NCI-H146 treated with DMSO at 0.1 percent for 48 hours (cell line): ENCODE measurements around the gene SLC38A11.
A peak's percentile ranks its signal among the peaks of the same experiment; 100 is the strongest.

Source experiments
- DNase-seq: peaks from one replicate; lab custom pipeline; 2025; ENCODE audit not compliant: unreplicated experiment; lab: John Stamatoyannopoulos, UW

The SLC38A11 gene

DNA sequence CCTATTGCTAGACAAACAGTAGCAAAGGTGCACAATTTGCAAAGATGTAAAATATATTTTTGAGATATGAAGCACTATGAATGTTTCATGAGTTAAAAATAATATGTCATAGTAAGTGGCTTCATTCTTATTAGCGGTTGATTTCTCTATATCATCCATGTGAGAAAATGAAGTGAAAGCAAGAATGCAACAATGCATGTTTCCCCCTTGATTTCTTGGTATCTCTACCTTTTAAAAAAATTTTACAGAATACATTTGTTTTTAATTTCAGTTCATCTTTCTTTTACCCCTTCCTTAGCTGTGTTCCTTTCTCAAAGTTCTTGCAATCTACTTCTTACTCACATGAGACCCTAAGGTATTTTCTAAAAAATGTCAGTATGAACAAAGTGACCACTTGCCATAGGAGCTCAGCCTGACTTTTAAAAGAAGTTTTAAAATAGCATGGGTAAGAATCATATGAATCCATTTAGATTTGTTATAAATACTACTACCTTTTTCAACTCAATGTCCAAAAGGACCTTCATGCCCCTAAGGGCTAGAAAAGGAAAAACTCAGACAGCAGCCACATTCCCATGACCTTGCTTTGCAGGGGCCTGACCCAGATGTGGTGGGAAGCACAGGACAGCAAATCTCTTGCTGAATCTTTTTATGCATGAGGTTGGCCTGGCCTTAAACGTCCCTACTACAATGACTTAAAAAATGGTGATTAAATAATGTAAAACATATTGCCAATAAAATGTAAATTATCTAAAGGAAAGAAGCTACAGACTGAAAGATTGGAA lies 14.8 kb upstream of the SLC38A11 start:
- DNase-seq: no peak

GRCh38 chr2:164967781-164968228 lies 12.5 kb upstream of the SLC38A11 start:
- DNase-seq: no peak

- DNase-seq: no peak
These were observed 12.0 kb upstream of the SLC38A11 start for GRCh38 chr2:164967361-164967760.

DNA sequence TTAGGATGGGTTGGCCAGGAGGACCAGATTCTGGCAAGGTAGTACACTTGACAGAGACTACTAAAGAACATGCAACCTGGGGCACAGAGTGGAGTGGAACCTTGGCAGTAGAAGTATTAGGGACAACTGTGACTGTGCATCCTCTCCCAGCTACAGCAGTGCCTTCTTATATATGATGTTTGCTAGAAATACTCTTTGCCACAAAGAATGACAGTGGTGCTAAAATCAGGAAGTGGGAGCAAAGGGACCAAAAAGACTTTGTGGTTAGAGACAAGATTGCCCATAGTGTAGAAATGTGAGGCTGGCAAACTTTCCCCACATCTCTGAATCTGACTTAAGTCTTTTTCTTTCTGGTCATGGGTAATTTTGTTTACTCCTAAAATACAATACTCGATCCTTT lies 9.4 kb upstream of the SLC38A11 start:
- no peak for DNase-seq

DNA sequence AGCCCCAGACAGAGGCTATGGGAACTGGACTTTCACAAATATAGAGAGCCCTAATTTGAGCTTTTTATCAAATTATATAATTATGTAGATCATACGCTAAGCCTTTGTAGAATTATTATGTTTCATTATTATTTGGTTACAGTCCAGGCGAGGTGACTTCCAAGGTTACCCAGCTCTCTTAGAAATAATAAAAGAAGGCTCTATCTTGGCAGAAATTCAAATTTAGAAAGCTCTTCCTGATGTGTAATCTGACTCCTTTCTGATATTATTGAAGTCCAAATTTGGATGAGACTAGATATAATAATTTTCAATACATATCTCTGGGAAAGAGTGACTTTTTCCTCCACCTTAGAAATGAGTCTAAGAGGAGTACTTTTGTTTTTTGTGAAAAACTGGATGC lies 4.8 kb upstream of the SLC38A11 start:
- no peak for DNase-seq

DNA sequence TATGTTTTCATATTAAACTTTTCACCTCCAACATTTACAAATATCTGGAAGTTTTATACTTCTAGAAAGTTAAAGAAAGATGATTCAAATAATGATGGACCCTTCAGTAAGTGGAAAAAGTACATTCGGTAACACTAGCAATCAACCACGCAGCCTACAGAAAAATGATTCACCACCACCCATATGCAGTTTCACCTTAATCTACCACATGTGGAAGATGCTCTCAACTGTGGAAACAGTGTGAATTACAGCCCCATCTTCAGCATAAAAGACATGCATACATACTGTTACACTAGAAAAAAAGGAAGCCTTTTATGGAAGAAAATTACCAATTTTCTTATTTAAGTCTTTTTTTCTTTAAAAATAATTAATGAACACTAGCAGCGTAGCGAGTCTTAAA lies 1.1 kb downstream of the SLC38A11 start:
- no peak for DNase-seq

- no peak for DNase-seq
These were observed 2.0 kb downstream of the SLC38A11 start for GRCh38 chr2:164953279-164953678.

DNA sequence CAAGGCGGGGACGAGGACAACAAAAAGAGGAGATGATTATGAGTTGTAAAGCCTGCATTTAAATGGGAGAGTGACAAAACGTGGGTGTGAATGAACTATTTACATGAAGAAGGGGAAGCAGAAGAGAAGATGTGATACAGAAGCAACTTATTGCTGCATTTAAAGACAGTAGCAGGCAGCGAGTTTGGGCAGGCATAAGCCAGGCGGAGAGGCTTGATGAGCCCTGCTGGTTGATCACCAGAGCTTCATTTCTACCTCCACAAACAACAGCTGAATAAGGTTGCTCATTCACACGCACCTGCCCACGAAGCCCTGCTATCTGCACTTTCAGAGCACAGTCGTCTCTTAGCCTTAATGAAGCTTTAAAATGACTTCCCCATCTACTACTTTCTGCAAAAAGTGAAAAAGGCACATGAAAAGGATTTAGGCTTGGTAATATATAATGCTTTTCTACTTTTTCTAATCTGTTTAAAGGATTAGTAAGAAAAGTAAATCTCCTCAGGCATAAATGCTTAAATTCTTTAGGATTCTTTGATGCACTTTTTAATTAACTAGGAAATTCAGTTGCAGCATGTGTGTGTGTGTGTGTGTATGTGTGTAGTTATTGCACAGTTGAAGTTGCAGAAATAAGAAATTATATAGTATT lies 3.1 kb downstream of the SLC38A11 start:
- no peak for DNase-seq

- no peak for DNase-seq
These were observed 6.8 kb downstream of the SLC38A11 start for GRCh38 chr2:164948540-164948939.

GRCh38 chr2:164947281-164947680 lies 8.0 kb downstream of the SLC38A11 start:
- no peak for DNase-seq

DNA sequence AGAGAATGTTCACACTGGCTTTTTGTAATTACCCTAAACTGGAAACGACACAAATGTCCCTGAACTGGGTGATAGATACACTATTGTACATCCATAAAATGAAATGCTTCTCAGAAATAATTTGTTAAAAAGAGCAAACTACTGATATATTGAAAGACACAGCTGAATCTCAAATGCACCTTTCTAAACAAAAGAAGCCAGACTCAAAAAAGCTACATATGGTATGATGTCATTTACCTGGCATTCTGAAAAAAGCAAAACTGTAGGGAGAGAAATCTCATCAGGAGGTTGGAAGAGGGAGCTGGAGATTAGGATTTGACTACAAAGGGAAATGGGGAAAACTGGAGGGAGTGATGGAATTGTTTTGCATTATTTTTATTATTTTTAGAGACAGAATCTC lies 12.0 kb downstream of the SLC38A11 start:
- DNase-seq: no peak

- no peak for DNase-seq
These were observed 17.4 kb downstream of the SLC38A11 start for GRCh38 chr2:164937864-164938401.

- DNase-seq: peak; percentile 97
These were observed 19.9 kb downstream of the SLC38A11 start for GRCh38 chr2:164935118-164936101.

- peak; percentile 41 for DNase-seq
These were observed 20.8 kb downstream of the SLC38A11 start for GRCh38 chr2:164934401-164935117.

DNA sequence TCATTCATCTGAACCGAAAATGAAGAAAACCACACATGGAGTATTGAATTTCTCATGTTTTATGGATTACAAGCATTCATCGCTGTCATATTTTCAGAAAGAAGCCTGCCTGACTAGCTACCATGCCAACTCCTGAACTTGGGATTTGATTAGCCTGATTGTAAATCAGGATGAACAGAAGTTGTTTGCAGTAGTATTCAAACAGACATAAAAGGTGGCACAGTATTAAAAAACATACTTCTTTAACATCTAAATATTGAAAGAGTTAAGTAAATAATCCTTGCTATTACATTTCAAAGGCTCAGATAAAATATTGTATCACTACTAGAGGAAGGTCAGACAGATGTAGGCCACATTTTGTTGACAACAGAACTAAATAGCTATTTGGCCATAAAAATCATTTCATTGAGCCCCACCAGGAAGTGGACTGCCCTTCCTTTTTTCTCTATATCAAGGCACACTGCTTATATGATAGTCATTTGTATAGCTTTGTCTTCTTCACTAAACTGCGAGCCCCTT lies 21.6 kb downstream of the SLC38A11 start:
- peak; percentile 65 for DNase-seq

GRCh38 chr2:164932377-164932776 lies 22.9 kb downstream of the SLC38A11 start:
- DNase-seq: no peak

DNA sequence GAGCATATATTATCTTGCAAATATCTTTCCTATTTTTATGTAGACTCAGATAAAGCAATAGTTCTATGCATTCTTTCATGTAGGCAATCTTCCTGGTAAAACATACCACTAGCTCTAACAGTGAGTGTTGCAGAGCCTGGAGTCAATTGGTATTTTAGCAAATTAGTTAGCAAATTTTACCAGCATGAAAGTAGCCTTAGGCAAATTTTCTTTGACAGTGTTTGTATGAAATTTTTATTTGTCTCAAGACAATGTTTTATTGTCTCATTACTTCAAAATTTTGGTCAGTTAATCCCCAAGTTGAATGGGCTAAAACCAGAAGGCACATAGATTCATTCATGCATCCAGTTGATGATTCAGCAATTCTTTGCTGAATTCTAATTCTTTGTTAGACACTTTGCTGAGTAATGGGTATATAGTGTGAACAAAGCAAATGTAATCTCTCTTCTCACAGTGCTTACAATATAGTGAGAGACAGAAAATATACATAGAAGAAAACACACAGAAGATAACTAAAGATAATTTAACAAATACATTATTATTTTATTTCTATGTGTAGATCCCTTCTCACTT lies 27.1 kb downstream of the SLC38A11 start:
- no peak for DNase-seq

GRCh38 chr2:164922134-164922533 lies 33.2 kb downstream of the SLC38A11 start:
- DNase-seq: peak; percentile 54

DNA sequence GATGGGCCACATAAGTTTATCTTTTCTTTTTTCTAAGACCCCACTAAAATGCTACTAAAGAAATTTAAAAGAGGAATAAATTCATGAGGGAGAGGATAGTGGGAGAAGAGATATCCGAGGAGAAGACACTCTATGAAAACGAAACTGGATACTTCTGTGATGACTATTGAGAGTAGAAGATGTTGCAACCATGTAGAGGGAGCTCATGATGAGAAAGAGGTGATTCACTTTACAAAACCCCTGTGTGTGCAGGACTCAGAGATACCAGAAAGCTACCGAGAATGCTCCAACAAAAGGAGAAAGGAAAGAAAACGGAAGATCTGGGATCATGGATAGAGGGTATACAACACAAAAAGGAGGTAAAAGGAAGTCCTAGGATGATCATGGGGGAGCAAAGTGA lies 34.9 kb downstream of the SLC38A11 start:
- no peak for DNase-seq
